HG03469 (cell line): ENCODE results near the gene QPRT.
"Not testable (repeated sequence)": the region's sequence is repeated elsewhere in the genome, so short reads cannot be mapped to it uniquely, and the experiment has no call there.

Source experiments
- ATAC-seq: cut with Tn5 transposase; IDR thresholded peaks from one replicate; pipeline ENCODE4 v1.9.1; 2021; ENCODE audit warnings: mild to moderate bottlenecking, moderate library complexity, moderate number of reproducible peaks; ENCODE audit not compliant: unreplicated experiment

QPRT gene

GRCh38 chr16:29743827-29744531 is 65.0 kb downstream of the QPRT start:
- no peak for ATAC-seq

- no peak for ATAC-seq
These were observed 65.6 kb downstream of the QPRT start for GRCh38 chr16:29744541-29745101.

GRCh38 chr16:29745121-29745852 is 66.3 kb downstream of the QPRT start:
- no peak for ATAC-seq

- ATAC-seq: peak; percentile 45
These were observed 66.9 kb downstream of the QPRT start, which contains the start of gene C16orf54 for GRCh38 chr16:29745853-29746345. Gene C16orf54, minus strand, starts transcription at chr16:29745990. Its CDS starts 1,039 bp downstream, at chr16:29744951.

GRCh38 chr16:29746518-29746917 is 67.5 kb downstream of the QPRT start:
- not testable (repeated sequence) for ATAC-seq
